Cardiac muscle cell (in vitro differentiated cells and primary cell): ENCODE data around the gene ZNF143. TPM values are rescaled to one million over a fixed set of nuclear protein-coding genes. Genes with fewer than 3 reads are reported as not detected.
"Not testable (repeated sequence)": the region's sequence is repeated elsewhere in the genome, so short reads cannot be mapped to it uniquely, and the experiment has no call there.

Experiments
- DNase-seq, 2 donors: peaks; one replicate each; pipeline versions ENCODE4 v3.0.0 to v3.0.0-alpha.2; 2010 to 2017; ENCODE audit warnings: low read depth in 1 of 2, low spot score in 1 of 2
- H3K27ac ChIP-seq: fragments of 200-600 bp; sonication (generic); 2 replicates; pipeline ENCODE4 v1.5.1; 2016
- H3K27me3 ChIP-seq: fragments of 200-600 bp; sonication (generic); 2 replicates; pipeline ENCODE4 v1.6.0; 2016; ENCODE audit warnings: control low read depth
- H3K36me3 ChIP-seq: fragments of 200-600 bp; sonication (generic); 2 replicates; pipeline ENCODE4 v1.5.1; 2016; ENCODE audit warnings: control low read depth
- H3K4me1 ChIP-seq: fragments of 200-600 bp; sonication (generic); 2 replicates; pipeline ENCODE4 v1.8.1; 2017; ENCODE audit warnings: low read depth, mild to moderate bottlenecking, mixed run types
- H3K4me3 ChIP-seq: fragments of 200-600 bp; sonication (generic); 2 replicates; pipeline ENCODE4 v1.5.1; 2016; ENCODE audit warnings: mild to moderate bottlenecking
- H3K9me3 ChIP-seq: fragments of 200-600 bp; sonication (generic); 2 replicates; pipeline ENCODE4 v1.5.1; 2017; ENCODE audit warnings: low read depth, mild to moderate bottlenecking, control low read depth
- CTCF ChIP-seq: IDR thresholded peaks from 2 replicates; pipeline ENCODE4 v1.5.1; 2012; ENCODE audit warnings: low read depth, mild to moderate bottlenecking, low read length
- polyA plus RNA-seq: library from polyadenylated mRNA; unstranded; fragments of >200 nt; fragmentation: Nextera tagmentation; extraction: Ambion mirVana; gene quantifications from 2 replicates; pipeline ENCODE4 v1.2.1, GENCODE V29; 2016
- total RNA-seq: library from RNA; depleted of rRNA; stranded (reverse); fragments of >200 nt; gene quantifications from 2 replicates; pipeline ENCODE4 v1.2.3, GENCODE V29; 2016

The ZNF143 gene
- total RNA-seq (18.4 and 73.7 TPM in 2 replicates), polyA plus RNA-seq (28.2 and 28.7 TPM in 2 replicates)

GRCh38 chr11:9460322-9461062 lies at the start of gene ZNF143:
Gene ZNF143 (plus strand): TSS chr11:9461012. CDS start chr11:9471309, 10,297 bp downstream.
- DNase-seq, result peak; percentile 100
- Histone ChIP-seq H3K4me3 (peak within 1 kb of the TSS; percentile 78), H3K9me3 (no peaks in the 10 kb centered on the region), H3K4me1 (peaks cover 8% of the 10 kb centered on the region), H3K27me3 (no peaks in the 10 kb centered on the region), H3K27ac (peak within 1 kb of the TSS; percentile 99), H3K36me3 (no peaks in the 10 kb centered on the region)
- TF ChIP-seq CTCF, result no peak

GRCh38 chr11:9428706-9429105 lies 32.1 kb upstream of the ZNF143 start:
- Histone ChIP-seq H3K9me3 (no peaks in the 10 kb centered on the region), H3K27me3 (no peaks in the 10 kb centered on the region), H3K4me3 (no peak overlapping the region), H3K4me1 (peaks cover 9% of the 10 kb centered on the region), H3K36me3 (peaks cover 85% of the 10 kb centered on the region), H3K27ac (peak overlapping the region; percentile 76)
- no peak for DNase-seq
- TF ChIP-seq CTCF, result no peak

GRCh38 chr11:9438611-9439010 lies 22.2 kb upstream of the ZNF143 start:
- Histone ChIP-seq H3K27ac (no peak overlapping the region), H3K4me3 (no peak overlapping the region), H3K27me3 (no peaks in the 10 kb centered on the region), H3K36me3 (peaks cover 88% of the 10 kb centered on the region), H3K9me3 (no peaks in the 10 kb centered on the region), H3K4me1 (no peaks in the 10 kb centered on the region)
- DNase-seq, result no peak
- no peak for TF ChIP-seq CTCF

GRCh38 chr11:9446230-9446629 lies 14.6 kb upstream of the ZNF143 start:
- DNase-seq, result no peak
- Histone ChIP-seq H3K4me3 (no peak overlapping the region), H3K9me3 (no peaks in the 10 kb centered on the region), H3K27ac (peak overlapping the region; percentile 64), H3K36me3 (peaks cover 49% of the 10 kb centered on the region), H3K27me3 (no peaks in the 10 kb centered on the region), H3K4me1 (no peaks in the 10 kb centered on the region)
- TF ChIP-seq CTCF, result no peak

- no peaks in the 10 kb centered on the region for H3K9me3 ChIP-seq
- no peak for TF ChIP-seq CTCF
- H3K4me3 ChIP-seq, result no peak overlapping the region
- H3K4me1 ChIP-seq, result no peaks in the 10 kb centered on the region
- DNase-seq, result no peak
- peak overlapping the region; percentile 50 for H3K27ac ChIP-seq
- no peaks in the 10 kb centered on the region for H3K27me3 ChIP-seq
- peaks cover 26% of the 10 kb centered on the region for H3K36me3 ChIP-seq
Observed at GRCh38 chr11:9448576-9449352, 12.0 kb upstream of the ZNF143 start.

- H3K27me3 ChIP-seq, H3K4me1 ChIP-seq, H3K9me3 ChIP-seq, H3K36me3 ChIP-seq, H3K27ac ChIP-seq, H3K4me3 ChIP-seq: not testable (repeated sequence)
- peak in 1 of 2 donors; percentile 8 for DNase-seq
Observed at GRCh38 chr11:9452023-9452422, 8.8 kb upstream of the ZNF143 start.
